ENCODE data around the gene SSC5D.

The SSC5D gene

DNA sequence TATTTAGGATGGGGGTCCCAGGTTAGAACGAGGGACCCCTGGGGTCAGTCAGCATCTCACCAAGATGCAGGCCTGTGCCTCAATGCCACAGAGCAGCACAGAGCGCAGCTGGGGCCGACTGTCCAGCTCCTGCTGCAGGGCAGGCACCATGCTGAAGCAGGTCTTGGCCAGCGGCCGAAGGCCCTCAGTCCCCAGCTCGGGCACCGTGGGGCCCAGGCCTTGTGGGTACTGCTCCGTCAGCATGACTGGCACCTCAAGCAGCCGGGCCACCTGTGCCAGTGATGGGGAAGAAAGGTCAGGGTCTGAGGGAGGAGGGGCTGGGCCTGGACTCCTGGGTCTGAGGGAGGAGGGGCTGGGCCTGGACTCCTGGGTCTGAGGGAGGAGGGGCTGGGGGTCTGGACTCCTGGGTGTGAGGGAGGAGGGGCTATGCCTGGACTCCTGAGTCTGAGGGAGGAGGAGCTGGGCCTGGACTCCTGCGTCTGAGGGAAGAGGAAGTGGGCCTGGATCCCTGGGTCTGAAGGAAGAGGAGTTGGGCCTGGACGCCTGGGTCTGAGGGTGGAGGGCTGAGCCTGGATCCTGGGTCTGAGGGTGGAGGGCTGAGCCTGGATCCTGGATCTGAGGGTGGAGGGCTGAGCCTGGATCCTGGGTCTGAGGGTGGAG, 32.5 kb upstream of the SSC5D start:
- no peak for TF ChIP-seq FOXP2 (optimal IDR thresholded peaks at IDR 0.05; ENCODE audit: borderline replicate concordance, extremely low read depth, extremely low read length, insufficient read depth)
- TF ChIP-seq, protein P1, sequence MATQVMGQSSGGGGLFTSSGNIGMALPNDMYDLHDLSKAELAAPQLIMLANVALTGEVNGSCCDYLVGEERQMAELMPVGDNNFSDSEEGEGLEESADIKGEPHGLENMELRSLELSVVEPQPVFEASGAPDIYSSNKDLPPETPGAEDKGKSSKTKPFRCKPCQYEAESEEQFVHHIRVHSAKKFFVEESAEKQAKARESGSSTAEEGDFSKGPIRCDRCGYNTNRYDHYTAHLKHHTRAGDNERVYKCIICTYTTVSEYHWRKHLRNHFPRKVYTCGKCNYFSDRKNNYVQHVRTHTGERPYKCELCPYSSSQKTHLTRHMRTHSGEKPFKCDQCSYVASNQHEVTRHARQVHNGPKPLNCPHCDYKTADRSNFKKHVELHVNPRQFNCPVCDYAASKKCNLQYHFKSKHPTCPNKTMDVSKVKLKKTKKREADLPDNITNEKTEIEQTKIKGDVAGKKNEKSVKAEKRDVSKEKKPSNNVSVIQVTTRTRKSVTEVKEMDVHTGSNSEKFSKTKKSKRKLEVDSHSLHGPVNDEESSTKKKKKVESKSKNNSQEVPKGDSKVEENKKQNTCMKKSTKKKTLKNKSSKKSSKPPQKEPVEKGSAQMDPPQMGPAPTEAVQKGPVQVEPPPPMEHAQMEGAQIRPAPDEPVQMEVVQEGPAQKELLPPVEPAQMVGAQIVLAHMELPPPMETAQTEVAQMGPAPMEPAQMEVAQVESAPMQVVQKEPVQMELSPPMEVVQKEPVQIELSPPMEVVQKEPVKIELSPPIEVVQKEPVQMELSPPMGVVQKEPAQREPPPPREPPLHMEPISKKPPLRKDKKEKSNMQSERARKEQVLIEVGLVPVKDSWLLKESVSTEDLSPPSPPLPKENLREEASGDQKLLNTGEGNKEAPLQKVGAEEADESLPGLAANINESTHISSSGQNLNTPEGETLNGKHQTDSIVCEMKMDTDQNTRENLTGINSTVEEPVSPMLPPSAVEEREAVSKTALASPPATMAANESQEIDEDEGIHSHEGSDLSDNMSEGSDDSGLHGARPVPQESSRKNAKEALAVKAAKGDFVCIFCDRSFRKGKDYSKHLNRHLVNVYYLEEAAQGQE (IDR thresholded peaks at IDR 0.05; ENCODE audit: insufficient read depth in 1 of 2, low read depth in 2 of 2, low read length in 2 of 2): no peak
- TF ChIP-seq SIN3A (IDR thresholded peaks at IDR 0.05; ENCODE audit: borderline replicate concordance, insufficient read depth, low read length): no peak
- TF ChIP-seq TAF1 (IDR thresholded peaks at IDR 0.05; ENCODE audit: borderline replicate concordance, insufficient read depth, low read length): no peak
- TF ChIP-seq POLR2AphosphoS5 (IDR thresholded peaks at IDR 0.05; ENCODE audit: low read depth, low read length): no peak

DNA sequence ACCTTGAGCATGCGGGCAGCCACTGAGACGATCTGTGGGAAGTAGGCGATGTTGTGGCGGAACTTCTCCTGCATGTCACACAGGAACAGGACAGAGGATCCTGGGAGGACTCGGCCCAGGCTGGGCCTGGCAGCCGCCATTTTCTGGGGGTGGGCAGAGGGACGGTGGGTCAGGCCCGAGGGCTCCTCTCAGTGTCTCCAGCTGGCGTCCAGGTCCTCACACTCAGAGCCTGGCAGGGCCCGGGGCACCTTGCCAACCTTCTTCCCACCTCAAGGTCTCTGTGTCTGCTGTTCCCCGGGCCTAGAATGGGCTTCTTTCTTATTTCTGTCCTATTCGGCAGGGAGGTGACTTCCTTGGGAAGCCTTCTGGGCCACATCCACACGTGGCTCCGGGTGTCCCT, 31.9 kb upstream of the SSC5D start:
- TF ChIP-seq, protein P1 (IDR thresholded peaks at IDR 0.05; ENCODE audit: insufficient read depth in 1 of 2, low read depth in 2 of 2, low read length in 2 of 2): no peak
- no peak for TF ChIP-seq POLR2AphosphoS5 (IDR thresholded peaks at IDR 0.05; ENCODE audit: low read depth, low read length)
- TF ChIP-seq TAF1 (IDR thresholded peaks at IDR 0.05; ENCODE audit: borderline replicate concordance, insufficient read depth, low read length): no peak
- no peak for TF ChIP-seq FOXP2 (optimal IDR thresholded peaks at IDR 0.05; ENCODE audit: borderline replicate concordance, extremely low read depth, extremely low read length, insufficient read depth)
- TF ChIP-seq SIN3A (IDR thresholded peaks at IDR 0.05; ENCODE audit: borderline replicate concordance, insufficient read depth, low read length): no peak

GRCh38 chr19:55457683-55458457, 30.4 kb upstream of the SSC5D start:
- TF ChIP-seq POLR2AphosphoS5 (IDR thresholded peaks at IDR 0.05; ENCODE audit: low read depth, low read length) (no peak), FOXP2 (optimal IDR thresholded peaks at IDR 0.05; ENCODE audit: borderline replicate concordance, extremely low read depth, extremely low read length, insufficient read depth) (no peak), TAF1 (IDR thresholded peaks at IDR 0.05; ENCODE audit: borderline replicate concordance, insufficient read depth, low read length) (no peak), SIN3A (IDR thresholded peaks at IDR 0.05; ENCODE audit: borderline replicate concordance, insufficient read depth, low read length) (no peak)
- TF ChIP-seq, protein P1 (IDR thresholded peaks at IDR 0.05; ENCODE audit: insufficient read depth in 1 of 2, low read depth in 2 of 2, low read length in 2 of 2): no peak

- TF ChIP-seq, protein P1 (IDR thresholded peaks at IDR 0.05; ENCODE audit: insufficient read depth in 1 of 2, low read depth in 2 of 2, low read length in 2 of 2): no peak
- TF ChIP-seq FOXP2 (optimal IDR thresholded peaks at IDR 0.05; ENCODE audit: borderline replicate concordance, extremely low read depth, extremely low read length, insufficient read depth) (no peak), TAF1 (IDR thresholded peaks at IDR 0.05; ENCODE audit: borderline replicate concordance, insufficient read depth, low read length) (no peak), POLR2AphosphoS5 (IDR thresholded peaks at IDR 0.05; ENCODE audit: low read depth, low read length) (no peak), SIN3A (IDR thresholded peaks at IDR 0.05; ENCODE audit: borderline replicate concordance, insufficient read depth, low read length) (no peak)
Observed at GRCh38 chr19:55459551-55459949, 28.7 kb upstream of the SSC5D start.

Measured in PFSK-1 (cell line).